ENCODE results near the gene KCND3. TPM values are rescaled to one million over a fixed set of nuclear protein-coding genes. Genes with fewer than 3 reads are reported as not detected.

KCND3 gene
- total RNA-seq, 4 donors from 2014 or later: 6.9 to 11.7 (median 9.5) TPM

DNA sequence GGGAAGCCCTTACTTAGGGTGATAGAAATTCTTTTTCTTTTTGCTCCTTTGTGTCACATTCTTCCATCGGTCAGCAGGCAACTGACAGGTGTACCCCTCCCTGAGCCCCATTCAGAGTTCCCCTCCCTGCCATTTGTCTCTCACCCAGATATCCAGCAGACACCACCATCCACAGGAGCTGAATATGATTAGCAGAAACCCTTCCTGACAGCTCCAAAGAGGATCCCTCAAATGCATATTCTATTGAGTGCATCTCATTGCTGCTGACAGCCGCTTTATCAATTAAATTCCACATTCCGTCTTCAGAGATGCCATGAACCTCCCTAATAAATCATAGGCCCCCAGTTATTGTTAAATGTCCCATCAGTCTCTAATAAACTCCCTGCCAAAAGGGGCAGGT lies 239.8 kb downstream of the KCND3 start:
- no peak for DNase-seq (ENCODE audit: low spot score)
- TF ChIP-seq, protein P1, sequence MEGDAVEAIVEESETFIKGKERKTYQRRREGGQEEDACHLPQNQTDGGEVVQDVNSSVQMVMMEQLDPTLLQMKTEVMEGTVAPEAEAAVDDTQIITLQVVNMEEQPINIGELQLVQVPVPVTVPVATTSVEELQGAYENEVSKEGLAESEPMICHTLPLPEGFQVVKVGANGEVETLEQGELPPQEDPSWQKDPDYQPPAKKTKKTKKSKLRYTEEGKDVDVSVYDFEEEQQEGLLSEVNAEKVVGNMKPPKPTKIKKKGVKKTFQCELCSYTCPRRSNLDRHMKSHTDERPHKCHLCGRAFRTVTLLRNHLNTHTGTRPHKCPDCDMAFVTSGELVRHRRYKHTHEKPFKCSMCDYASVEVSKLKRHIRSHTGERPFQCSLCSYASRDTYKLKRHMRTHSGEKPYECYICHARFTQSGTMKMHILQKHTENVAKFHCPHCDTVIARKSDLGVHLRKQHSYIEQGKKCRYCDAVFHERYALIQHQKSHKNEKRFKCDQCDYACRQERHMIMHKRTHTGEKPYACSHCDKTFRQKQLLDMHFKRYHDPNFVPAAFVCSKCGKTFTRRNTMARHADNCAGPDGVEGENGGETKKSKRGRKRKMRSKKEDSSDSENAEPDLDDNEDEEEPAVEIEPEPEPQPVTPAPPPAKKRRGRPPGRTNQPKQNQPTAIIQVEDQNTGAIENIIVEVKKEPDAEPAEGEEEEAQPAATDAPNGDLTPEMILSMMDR (IDR thresholded peaks at IDR 0.05): no peak
- no peak for ATAC-seq (ENCODE audit: low FRiP score)

GRCh38 chr1:111747947-111748346 lies 241.5 kb downstream of the KCND3 start:
- TF ChIP-seq, protein P1 (IDR thresholded peaks at IDR 0.05): no peak
- no peak for DNase-seq (ENCODE audit: low spot score)
- ATAC-seq (ENCODE audit: low FRiP score): no peak

DNA sequence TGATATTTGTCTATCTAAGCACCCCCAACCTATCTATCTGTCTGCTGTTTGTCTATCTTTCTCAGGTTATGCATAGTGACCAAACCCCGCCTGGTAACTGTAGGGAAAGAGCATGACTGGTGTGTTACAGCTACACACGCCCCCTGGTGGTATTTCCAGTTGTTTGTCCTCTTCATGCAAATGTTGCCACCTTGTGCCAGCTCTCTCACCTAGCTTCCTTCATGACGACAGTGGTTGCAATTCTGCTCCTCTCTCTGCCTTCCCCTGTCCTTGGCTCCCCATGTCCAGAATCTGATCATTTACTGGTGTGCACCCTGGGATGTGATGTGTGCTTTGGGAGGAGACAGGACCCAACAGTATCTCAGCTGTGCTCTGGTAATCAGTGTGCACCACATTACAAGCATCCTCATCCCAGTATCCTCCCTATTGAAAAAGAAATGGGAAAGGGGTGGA lies 242.2 kb downstream of the KCND3 start:
- DNase-seq (ENCODE audit: low spot score) (no peak), ATAC-seq (ENCODE audit: low FRiP score) (peak; percentile 44)
- TF ChIP-seq, protein P1 (IDR thresholded peaks at IDR 0.05): peak in 1 of 3 donors; percentile 33

- TF ChIP-seq, protein P1 (IDR thresholded peaks at IDR 0.05): no peak
- no peak for DNase-seq (ENCODE audit: low spot score)
- no peak for ATAC-seq (ENCODE audit: low FRiP score)
Measured at GRCh38 chr1:111746614-111746999, 242.9 kb downstream of the KCND3 start.

- no peak for ATAC-seq (ENCODE audit: low FRiP score)
Measured at GRCh38 chr1:111745675-111746613, 243.5 kb downstream of the KCND3 start.

GRCh38 chr1:111743679-111744101 lies 245.8 kb downstream of the KCND3 start:
- ATAC-seq (ENCODE audit: low FRiP score): no peak
- DNase-seq (ENCODE audit: low spot score): no peak
- TF ChIP-seq, protein P1 (IDR thresholded peaks at IDR 0.05): no peak

More at GRCh38 chr1:111745675-111746613, 243.5 kb downstream of the KCND3 start:
- no peak for DNase-seq (ENCODE audit: low spot score)
- TF ChIP-seq, protein P1 (IDR thresholded peaks at IDR 0.05): no peak

Measured in omental fat pad (tissue), 4 donors.